Left cardiac atrium (tissue), 4 donors: ENCODE data around the gene EVPLL. TPM values are rescaled to one million over a fixed set of nuclear protein-coding genes. Genes with fewer than 3 reads are reported as not detected.
A peak's percentile ranks its signal among the peaks of the same experiment; 100 is the strongest.
"Not testable (repeated sequence)": the region's sequence is repeated elsewhere in the genome, so short reads cannot be mapped to it uniquely, and the experiment has no call there.

ENCODE experiments used
- ATAC-seq, 2 donors: fragments of 200-7000 bp; cut with Tn5 transposase; one replicate each; pipeline ENCODE4 v1.9.1; 2020; ENCODE audit warnings: mild to moderate bottlenecking in 2 of 2, moderate library complexity in 2 of 2
- DNase-seq: peaks from one replicate; pipeline ENCODE4 v3.0.0-alpha.2; 2020
- intact Hi-C, 2 donors: fragments of 100-400 bp; cut with DNase I; formaldehyde crosslinking; loops; one replicate each; pipeline versions ENCODE4 v1.14.1 to v1.15.1; 2022 to 2023
- microRNA-seq, 2 donors: library from miRNA; unstranded; fragments of <30 nt; microRNA quantifications; one replicate each; pipeline ENCODE4 v1.2.0, GENCODE V29; 2020
- total RNA-seq, 2 donors: library from RNA; stranded (reverse); fragmentation: NEBNext Ultra II Directional; extraction: Animal tissue kit (Norgen Biotek cat#: 25700); gene quantifications; one replicate each; pipeline ENCODE4 v1.2.1, GENCODE V29; 2021
- donor health status: DM: no; HTN: yes; CAD: no.
- donor health status: DM: no; HTN: yes; CAD: no; lungs with severe emphysema.
- donor health status: DM: yes; HTN: yes; CAD: no.
- donor health status: Dilated cardiomyopathy.

The EVPLL gene
- total RNA-seq, 2 donors from 2014 or later = not detected

GRCh38 chr17:18410736-18411135 lies 33.2 kb downstream of the EVPLL start:
- DNase-seq, ATAC-seq, intact Hi-C loops: not testable (repeated sequence)

GRCh38 chr17:18411377-18411864 lies 33.8 kb downstream of the EVPLL start:
- intact Hi-C loops = not testable (repeated sequence)
- ATAC-seq = peak; percentile 74 to 88
- peak; percentile 20 for DNase-seq

GRCh38 chr17:18412001-18412538 lies 34.5 kb downstream of the EVPLL start:
- DNase-seq, intact Hi-C loops: not testable (repeated sequence)
- ATAC-seq = peak; percentile 94 to 95

- intact Hi-C loops, DNase-seq: not testable (repeated sequence)
Observed at GRCh38 chr17:18421521-18421920, 43.9 kb downstream of the EVPLL start.

GRCh38 chr17:18422464-18422863 lies 44.9 kb downstream of the EVPLL start:
- DNase-seq, intact Hi-C loops, ATAC-seq: not testable (repeated sequence)

More at GRCh38 chr17:18421521-18421920, 43.9 kb downstream of the EVPLL start:
- not testable (repeated sequence) for ATAC-seq

GRCh38 chr17:18423015-18423414 lies 45.4 kb downstream of the EVPLL start:
- ATAC-seq, DNase-seq, intact Hi-C loops: not testable (repeated sequence)

- ATAC-seq, intact Hi-C loops, DNase-seq: not testable (repeated sequence)
Observed at GRCh38 chr17:18425593-18425992, 48.0 kb downstream of the EVPLL start.

GRCh38 chr17:18426639-18427038 lies 49.1 kb downstream of the EVPLL start:
- intact Hi-C loops, DNase-seq, ATAC-seq: not testable (repeated sequence)

- intact Hi-C loops, ATAC-seq, DNase-seq: not testable (repeated sequence)
Observed at GRCh38 chr17:18432206-18432605, 54.6 kb downstream of the EVPLL start.

Small RNA genes within 50 kb of the gene (microRNA-seq; reads per million reads assigned to microRNA genes)
- gene MIR6778 = 0 to 0.20 reads per million in 2 donors

Other genes starting within 250 kb of the EVPLL start
- 100 to 1,000 TPM; 137 to 169 TPM for gene ALKBH5, start 193.9 kb upstream of the EVPLL start, total RNA-seq
- 10 to 100 TPM; 10.9 to 11.0 TPM for gene LLGL1, start 152.1 kb upstream of the EVPLL start, total RNA-seq
- gene FLII, start 119.0 kb upstream of the EVPLL start, total RNA-seq = 100 to 1,000 TPM; 204 to 211 TPM
- gene MIEF2, start 117.1 kb upstream of the EVPLL start, total RNA-seq = 10 to 100 TPM; 16.2 to 16.8 TPM
- gene TOP3A, start 62.8 kb upstream of the EVPLL start, total RNA-seq = 10 to 100 TPM; 12.3 to 18.1 TPM
- 10 to 100 TPM; 11.8 to 12.0 TPM for gene SMCR8, start 62.5 kb upstream of the EVPLL start, total RNA-seq
- gene SHMT1, start 14.2 kb upstream of the EVPLL start, total RNA-seq = 10 to 100 TPM; 13.8 to 34.3 TPM
- not detected for gene LGALS9C, start 99.0 kb downstream of the EVPLL start, total RNA-seq